ENCODE measurements around the gene AMBRA1.

AMBRA1 gene

GRCh38 chr11:46616551-46617133 is 22.8 kb upstream of the AMBRA1 start:
- H3K4me3 ChIP-seq (ENCODE audit: low read depth, low read length) = peak overlapping the region; percentile 83
- DNase-seq (ENCODE audit: low read depth) = peak; percentile 21
- TF ChIP-seq, protein P1, sequence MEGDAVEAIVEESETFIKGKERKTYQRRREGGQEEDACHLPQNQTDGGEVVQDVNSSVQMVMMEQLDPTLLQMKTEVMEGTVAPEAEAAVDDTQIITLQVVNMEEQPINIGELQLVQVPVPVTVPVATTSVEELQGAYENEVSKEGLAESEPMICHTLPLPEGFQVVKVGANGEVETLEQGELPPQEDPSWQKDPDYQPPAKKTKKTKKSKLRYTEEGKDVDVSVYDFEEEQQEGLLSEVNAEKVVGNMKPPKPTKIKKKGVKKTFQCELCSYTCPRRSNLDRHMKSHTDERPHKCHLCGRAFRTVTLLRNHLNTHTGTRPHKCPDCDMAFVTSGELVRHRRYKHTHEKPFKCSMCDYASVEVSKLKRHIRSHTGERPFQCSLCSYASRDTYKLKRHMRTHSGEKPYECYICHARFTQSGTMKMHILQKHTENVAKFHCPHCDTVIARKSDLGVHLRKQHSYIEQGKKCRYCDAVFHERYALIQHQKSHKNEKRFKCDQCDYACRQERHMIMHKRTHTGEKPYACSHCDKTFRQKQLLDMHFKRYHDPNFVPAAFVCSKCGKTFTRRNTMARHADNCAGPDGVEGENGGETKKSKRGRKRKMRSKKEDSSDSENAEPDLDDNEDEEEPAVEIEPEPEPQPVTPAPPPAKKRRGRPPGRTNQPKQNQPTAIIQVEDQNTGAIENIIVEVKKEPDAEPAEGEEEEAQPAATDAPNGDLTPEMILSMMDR (IDR thresholded peaks at IDR 0.05; ENCODE audit: low read depth, low read length, missing control alignments) = no peak

DNA sequence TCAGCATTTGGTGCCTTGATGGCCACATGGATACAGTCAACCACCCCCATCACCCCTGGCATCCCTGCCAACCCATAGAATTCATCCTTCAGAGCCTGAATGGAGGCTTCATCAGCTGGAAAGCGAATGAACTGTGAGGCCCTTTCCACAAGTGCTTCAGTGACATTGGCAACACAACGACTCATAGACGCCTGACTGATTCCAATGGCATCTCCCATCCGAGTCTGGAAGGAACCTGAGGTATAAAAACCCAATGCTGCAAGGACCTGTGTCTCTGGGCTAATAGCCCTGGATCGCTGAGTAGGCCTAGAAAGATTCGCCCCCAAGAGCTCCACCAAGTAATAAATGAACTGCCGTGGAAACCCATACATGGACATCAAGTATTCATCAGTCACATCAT is 21.9 kb upstream of the AMBRA1 start:
- DNase-seq (ENCODE audit: low read depth) = no peak
- H3K4me3 ChIP-seq (ENCODE audit: low read depth, low read length) = no peak overlapping the region
- TF ChIP-seq, protein P1 (IDR thresholded peaks at IDR 0.05; ENCODE audit: low read depth, low read length, missing control alignments) = no peak

DNA sequence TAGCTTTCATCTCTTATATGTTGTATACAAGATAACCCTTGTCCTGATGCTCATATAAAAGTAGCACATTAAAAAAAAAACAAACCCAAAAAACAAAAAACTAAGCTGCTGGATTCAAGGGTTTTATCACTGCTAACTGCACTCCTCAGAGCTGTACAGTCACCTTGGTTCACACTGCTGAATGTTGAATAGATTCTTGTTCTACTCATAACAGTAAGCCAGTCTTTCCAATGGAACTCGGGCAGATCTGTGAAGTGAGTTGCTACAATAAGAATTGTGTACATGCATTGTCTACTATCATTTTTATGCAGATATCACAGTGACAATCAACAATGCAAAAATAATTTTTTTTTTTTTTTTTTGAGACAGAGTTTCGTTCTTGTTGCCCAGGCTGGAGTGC is 18.5 kb upstream of the AMBRA1 start:
- TF ChIP-seq, protein P1 (IDR thresholded peaks at IDR 0.05; ENCODE audit: low read depth, low read length, missing control alignments) = no peak
- no peak for DNase-seq (ENCODE audit: low read depth)
- H3K4me3 ChIP-seq (ENCODE audit: low read depth, low read length) = no peak overlapping the region

DNA sequence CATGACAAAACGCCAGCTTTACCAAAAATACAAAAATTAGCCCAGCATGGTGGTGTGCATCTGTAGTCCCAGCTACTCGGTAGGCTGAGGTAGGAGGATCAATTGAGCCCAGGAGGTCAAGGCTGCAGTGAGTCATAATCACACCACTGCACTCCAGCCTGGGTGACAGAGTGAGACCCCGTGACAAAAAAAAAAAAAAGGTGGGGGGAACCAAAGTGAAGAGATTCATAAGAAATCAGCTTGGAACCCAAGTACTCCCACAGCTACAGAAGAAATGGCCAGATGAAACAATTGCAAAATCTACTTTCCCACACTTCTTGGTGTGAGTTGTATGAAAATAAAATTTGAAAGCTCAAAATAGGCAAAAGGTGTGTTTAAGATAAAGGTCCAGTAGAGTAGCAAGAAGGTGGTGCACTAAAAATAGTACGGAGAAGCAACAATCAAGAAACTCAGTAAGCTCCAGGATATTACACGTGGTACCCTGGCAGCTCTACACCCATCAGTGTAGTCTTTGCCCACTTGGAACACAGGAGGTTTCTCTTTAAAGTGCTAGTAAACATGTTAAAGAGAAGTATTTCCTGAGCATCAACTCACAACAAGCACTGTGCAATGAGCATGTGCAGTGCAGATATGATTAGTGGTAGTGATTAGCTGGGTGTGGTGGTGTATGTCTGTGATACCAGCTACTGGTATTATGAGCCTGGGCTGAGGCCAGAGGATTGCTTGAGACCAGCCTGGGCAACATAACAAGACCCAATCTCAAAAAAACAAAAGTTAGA is 17.9 kb upstream of the AMBRA1 start:
- TF ChIP-seq, protein P1 (IDR thresholded peaks at IDR 0.05; ENCODE audit: low read depth, low read length, missing control alignments) = no peak
- H3K4me3 ChIP-seq (ENCODE audit: low read depth, low read length) = no peak overlapping the region
- no peak for DNase-seq (ENCODE audit: low read depth)

DNA sequence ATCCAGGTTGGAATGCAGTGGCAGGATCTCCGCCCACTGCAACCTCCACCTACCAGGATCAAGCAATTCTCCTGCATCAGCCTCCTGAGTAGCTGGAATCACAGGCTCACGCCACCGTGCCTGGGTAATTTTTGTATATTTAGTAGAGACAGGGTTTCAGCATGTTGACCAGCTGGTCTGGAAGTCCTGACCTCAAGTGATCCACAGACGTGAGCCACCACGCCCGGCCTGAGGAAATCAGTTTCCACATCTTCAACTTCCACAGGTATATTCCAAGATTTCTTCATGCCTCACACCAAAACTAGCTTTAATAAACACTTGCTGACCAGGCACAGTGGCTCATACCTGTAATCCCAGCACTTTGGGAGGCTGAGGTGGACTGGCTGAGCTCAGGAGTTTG is 15.6 kb upstream of the AMBRA1 start:
- H3K4me3 ChIP-seq (ENCODE audit: low read depth, low read length) = no peak overlapping the region
- TF ChIP-seq, protein P1 (IDR thresholded peaks at IDR 0.05; ENCODE audit: low read depth, low read length, missing control alignments) = no peak
- no peak for DNase-seq (ENCODE audit: low read depth)

GRCh38 chr11:46607516-46607915 is 13.7 kb upstream of the AMBRA1 start:
- TF ChIP-seq, protein P1 (IDR thresholded peaks at IDR 0.05; ENCODE audit: low read depth, low read length, missing control alignments) = no peak
- H3K4me3 ChIP-seq (ENCODE audit: low read depth, low read length) = no peak overlapping the region
- no peak for DNase-seq (ENCODE audit: low read depth)

DNA sequence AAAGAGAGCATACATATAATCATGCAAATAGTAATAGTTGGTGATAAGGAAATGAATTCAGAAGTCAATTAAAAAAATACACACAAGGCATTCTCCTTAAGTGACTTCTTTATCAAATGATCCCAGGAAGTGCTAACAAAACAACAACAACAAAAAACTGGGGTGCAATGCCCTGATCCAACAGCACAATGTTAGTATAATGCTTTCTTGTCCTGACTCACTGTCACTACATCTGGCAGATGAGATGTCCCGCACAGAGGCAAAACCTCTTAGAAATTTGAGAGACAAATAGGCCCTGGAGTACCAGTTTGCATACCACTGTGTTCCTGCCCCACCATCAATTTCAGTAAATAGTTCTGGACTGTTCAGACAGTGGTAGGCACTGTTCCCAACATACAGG is 11.0 kb upstream of the AMBRA1 start:
- TF ChIP-seq, protein P1 (IDR thresholded peaks at IDR 0.05; ENCODE audit: low read depth, low read length, missing control alignments) = no peak
- DNase-seq (ENCODE audit: low read depth) = no peak
- no peak overlapping the region for H3K4me3 ChIP-seq (ENCODE audit: low read depth, low read length)

All from GM12864 (cell line).